Dermis lymphatic vessel endothelial cell (primary cell): Measurements from ENCODE around the gene STK33. TPM values are rescaled to one million over a fixed set of nuclear protein-coding genes. Genes with fewer than 3 reads are reported as not detected.

ENCODE experiments used
- total RNA-seq: library from RNA; depleted of rRNA; stranded (reverse); fragments of >200 nt; gene quantifications from 2 replicates; pipeline ENCODE4 v1.2.1, GENCODE V29; 2014

STK33 gene
- 0.76 and 1.4 TPM in 2 replicates for total RNA-seq

GRCh38 chr11:8593935-8594909 is at the start of gene STK33:
Gene STK33 (minus strand): TSS chr11:8594228. CDS start chr11:8474905, 119,323 bp downstream.

Other genes with a start within 250 kb of the STK33 start
- gene TRIM66, start 88.4 kb upstream of the STK33 start, total RNA-seq, result 3.1 and 8.2 TPM in 2 replicates
- gene RPL27A, start 88.6 kb upstream of the STK33 start, total RNA-seq, result 1,367 and 1,602 TPM in 2 replicates